IPS-20b (cell line): ENCODE measurements around the gene ESPN.

Source experiments
- H3K27ac ChIP-seq: one replicate; pipeline ENCODE4 v1.5.1; 2013; ENCODE audit warnings: low read length
- H3K27me3 ChIP-seq: 2 replicates; pipeline ENCODE4 v1.6.1; 2013; ENCODE audit warnings: mild to moderate bottlenecking, low read length, inconsistent platforms; ENCODE audit not compliant: insufficient read depth
- H3K36me3 ChIP-seq: 2 replicates; pipeline ENCODE4 v1.6.1; 2013; ENCODE audit warnings: low read depth, mild to moderate bottlenecking, inconsistent platforms, low read length, moderate library complexity; ENCODE audit not compliant: insufficient read depth
- H3K4me1 ChIP-seq: 2 replicates; pipeline ENCODE4 v1.6.1; 2013; ENCODE audit warnings: mild to moderate bottlenecking, control low read depth, inconsistent platforms, low read length, moderate library complexity; ENCODE audit not compliant: insufficient read depth
- H3K4me3 ChIP-seq: 2 replicates; pipeline ENCODE4 v1.5.1; 2013; ENCODE audit warnings: mild to moderate bottlenecking, low read length, inconsistent platforms
- H3K9ac ChIP-seq: 2 replicates; pipeline ENCODE4 v1.6.1; 2013; ENCODE audit warnings: low read depth, mild to moderate bottlenecking, inconsistent platforms, low read length, moderate library complexity
- H3K9me3 ChIP-seq: 2 replicates; pipeline ENCODE4 v1.6.1; 2013; ENCODE audit warnings: mild to moderate bottlenecking, low read depth, low read length, inconsistent platforms; ENCODE audit not compliant: insufficient read depth

ESPN gene

GRCh38 chr1:6485168-6486101 is 60.9 kb downstream of the ESPN start:
- no peaks in the 10 kb centered on the region for H3K9me3 ChIP-seq
- peak overlapping the region; percentile 68 for H3K4me3 ChIP-seq
- no peak overlapping the region for H3K27ac ChIP-seq
- peaks cover 20% of the 10 kb centered on the region for H3K27me3 ChIP-seq
- H3K36me3 ChIP-seq: no peaks in the 10 kb centered on the region
- peak overlapping the region; percentile 73; the same call in 1 of the 2 replicates for H3K9ac ChIP-seq
- H3K4me1 ChIP-seq: peaks cover 6% of the 10 kb centered on the region; the same call in 1 of the 2 replicates

- Histone ChIP-seq H3K4me3 (peak overlapping the region; percentile 68), H3K27me3 (peaks cover 20% of the 10 kb centered on the region), H3K36me3 (no peaks in the 10 kb centered on the region), H3K9ac (no peak overlapping the region; the same call in 1 of the 2 replicates), H3K9me3 (no peaks in the 10 kb centered on the region), H3K27ac (no peak overlapping the region), H3K4me1 (peaks cover 13% of the 10 kb centered on the region; the same call in 1 of the 2 replicates)
Observed at GRCh38 chr1:6486433-6487011, 61.9 kb downstream of the ESPN start.

- H3K27ac ChIP-seq: no peak overlapping the region
- H3K9me3 ChIP-seq: no peaks in the 10 kb centered on the region
- H3K36me3 ChIP-seq: no peaks in the 10 kb centered on the region
- no peak overlapping the region for H3K9ac ChIP-seq
- H3K4me1 ChIP-seq: peaks cover 16% of the 10 kb centered on the region; the same call in 1 of the 2 replicates
- peaks cover 20% of the 10 kb centered on the region for H3K27me3 ChIP-seq
- no peak overlapping the region for H3K4me3 ChIP-seq
Observed at GRCh38 chr1:6487804-6488484, 63.4 kb downstream of the ESPN start.

GRCh38 chr1:6488602-6489382 is 64.2 kb downstream of the ESPN start:
- no peak overlapping the region for H3K4me3 ChIP-seq
- no peak overlapping the region for H3K27ac ChIP-seq
- no peak overlapping the region for H3K9ac ChIP-seq
- H3K9me3 ChIP-seq: no peaks in the 10 kb centered on the region
- peaks cover 16% of the 10 kb centered on the region; the same call in 1 of the 2 replicates for H3K4me1 ChIP-seq
- H3K36me3 ChIP-seq: no peaks in the 10 kb centered on the region
- H3K27me3 ChIP-seq: peaks cover 20% of the 10 kb centered on the region

- no peaks in the 10 kb centered on the region for H3K36me3 ChIP-seq
- H3K4me3 ChIP-seq: no peak overlapping the region
- no peaks in the 10 kb centered on the region for H3K9me3 ChIP-seq
- H3K27me3 ChIP-seq: peaks cover 15% of the 10 kb centered on the region
- no peak overlapping the region for H3K27ac ChIP-seq
- H3K4me1 ChIP-seq: peaks cover 16% of the 10 kb centered on the region; the same call in 1 of the 2 replicates
- no peak overlapping the region for H3K9ac ChIP-seq
Observed at GRCh38 chr1:6489383-6489765, 64.8 kb downstream of the ESPN start.

GRCh38 chr1:6489799-6490180 is 65.2 kb downstream of the ESPN start:
- H3K27me3 ChIP-seq: peaks cover 11% of the 10 kb centered on the region; the same call in 1 of the 2 replicates
- no peaks in the 10 kb centered on the region for H3K9me3 ChIP-seq
- H3K27ac ChIP-seq: no peak overlapping the region
- H3K9ac ChIP-seq: peak overlapping the region; percentile 79; the same call in 1 of the 2 replicates
- peaks cover 13% of the 10 kb centered on the region; the same call in 1 of the 2 replicates for H3K4me1 ChIP-seq
- H3K4me3 ChIP-seq: peak overlapping the region; percentile 88
- H3K36me3 ChIP-seq: no peaks in the 10 kb centered on the region

- Histone ChIP-seq H3K27ac (no peak overlapping the region), H3K4me1 (peaks cover 15% of the 10 kb centered on the region; the same call in 1 of the 2 replicates), H3K9ac (peak overlapping the region; percentile 79; the same call in 1 of the 2 replicates), H3K36me3 (no peaks in the 10 kb centered on the region), H3K27me3 (peaks cover 7% of the 10 kb centered on the region; the same call in 1 of the 2 replicates), H3K4me3 (peak overlapping the region; percentile 88), H3K9me3 (no peaks in the 10 kb centered on the region)
Observed at GRCh38 chr1:6490181-6491080, 65.9 kb downstream of the ESPN start.

- no peak overlapping the region for H3K27ac ChIP-seq
- peaks cover 10% of the 10 kb centered on the region for H3K27me3 ChIP-seq
- no peaks in the 10 kb centered on the region for H3K9me3 ChIP-seq
- peak overlapping the region; percentile 79; the same call in 1 of the 2 replicates for H3K9ac ChIP-seq
- peaks cover 20% of the 10 kb centered on the region; the same call in 1 of the 2 replicates for H3K4me1 ChIP-seq
- H3K4me3 ChIP-seq: peak overlapping the region; percentile 88
- no peaks in the 10 kb centered on the region for H3K36me3 ChIP-seq
Observed at GRCh38 chr1:6491081-6491449, 66.5 kb downstream of the ESPN start.

GRCh38 chr1:6491480-6491962 is 66.9 kb downstream of the ESPN start, which contains the start of gene PLEKHG5:
PLEKHG5 (minus strand) TSS chr1:6491667; CDS start chr1:6477571, 14,096 bp downstream.
- Histone ChIP-seq H3K4me1 (peaks cover 22% of the 10 kb centered on the region; the same call in 1 of the 2 replicates), H3K4me3 (peak within 1 kb of the TSS; percentile 88), H3K27ac (no peak within 1 kb of the TSS), H3K27me3 (peaks cover 12% of the 10 kb centered on the region), H3K9ac (peak within 1 kb of the TSS; percentile 79; the same call in 1 of the 2 replicates), H3K36me3 (no peaks in the 10 kb centered on the region), H3K9me3 (no peaks in the 10 kb centered on the region)

- Histone ChIP-seq H3K27me3 (peaks cover 16% of the 10 kb centered on the region), H3K9ac (no peak overlapping the region), H3K4me3 (peak overlapping the region; percentile 88; the same call in 1 of the 2 replicates), H3K4me1 (peaks cover 22% of the 10 kb centered on the region; the same call in 1 of the 2 replicates), H3K9me3 (no peaks in the 10 kb centered on the region), H3K27ac (no peak overlapping the region), H3K36me3 (no peaks in the 10 kb centered on the region)
Observed at GRCh38 chr1:6491966-6492365, 67.4 kb downstream of the ESPN start.
